ENCODE measurements around the gene KLK3. TPM values are rescaled to one million over a fixed set of nuclear protein-coding genes. Genes with fewer than 3 reads are reported as not detected.
"Not testable (repeated sequence)": the region's sequence is repeated elsewhere in the genome, so short reads cannot be mapped to it uniquely, and the experiment has no call there.

The KLK3 gene
- total RNA-seq, 1 donor from 2014 or later = not detected

GRCh38 chr19:50859849-50860248 is 5.1 kb downstream of the KLK3 start:
- intact Hi-C loops (cut with micrococcal nuclease) = no loop called here

- intact Hi-C loops (cut with micrococcal nuclease) = no loop called here
Observed at GRCh38 chr19:50861010-50861409, 6.3 kb downstream of the KLK3 start.

GRCh38 chr19:50861496-50862286 is 7.0 kb downstream of the KLK3 start:
- intact Hi-C loops (cut with micrococcal nuclease) = no loop called here

- intact Hi-C loops (cut with micrococcal nuclease) = no loop called here
Observed at GRCh38 chr19:50869479-50869878, 14.8 kb downstream of the KLK3 start.

- intact Hi-C loops (cut with micrococcal nuclease) = no loop called here
Observed at GRCh38 chr19:50870417-50871089, 15.8 kb downstream of the KLK3 start.

GRCh38 chr19:50873056-50873455 is 18.3 kb downstream of the KLK3 start, which contains the start of gene KLK2:
KLK2 (plus strand) TSS chr19:50873439; CDS start chr19:50873474, 35 bp downstream.
- intact Hi-C loops (cut with micrococcal nuclease) = no loop called here

- intact Hi-C loops (cut with micrococcal nuclease) = no loop called here
Observed at GRCh38 chr19:50874211-50874610, 19.5 kb downstream of the KLK3 start.

- intact Hi-C loops (cut with micrococcal nuclease) = no loop called here
Observed at GRCh38 chr19:50875795-50876422, 21.2 kb downstream of the KLK3 start.

GRCh38 chr19:50876456-50876855 is 21.7 kb downstream of the KLK3 start:
- intact Hi-C loops (cut with micrococcal nuclease) = no loop called here

GRCh38 chr19:50877338-50877737 is 22.6 kb downstream of the KLK3 start:
- intact Hi-C loops (cut with micrococcal nuclease) = no loop called here

GRCh38 chr19:50878851-50879250 is 24.1 kb downstream of the KLK3 start:
- intact Hi-C loops (cut with micrococcal nuclease) = no loop called here

GRCh38 chr19:50880241-50880640 is 25.5 kb downstream of the KLK3 start:
- intact Hi-C loops (cut with micrococcal nuclease) = no loop called here

- intact Hi-C loops (cut with micrococcal nuclease) = no loop called here
Observed at GRCh38 chr19:50882188-50882587, 27.5 kb downstream of the KLK3 start.

- intact Hi-C loops (cut with micrococcal nuclease) = no loop called here
Observed at GRCh38 chr19:50889638-50890037, 34.9 kb downstream of the KLK3 start.

- intact Hi-C loops (cut with micrococcal nuclease) = no loop called here
Observed at GRCh38 chr19:50890422-50891252, 35.9 kb downstream of the KLK3 start.

- intact Hi-C loops (cut with micrococcal nuclease) = no loop called here
Observed at GRCh38 chr19:50891253-50891625, 36.5 kb downstream of the KLK3 start.

- intact Hi-C loops (cut with micrococcal nuclease) = no loop called here
Observed at GRCh38 chr19:50893047-50893736, 38.5 kb downstream of the KLK3 start.

GRCh38 chr19:50894478-50895356 is 40.0 kb downstream of the KLK3 start:
- intact Hi-C loops (cut with micrococcal nuclease) = no loop called here

- intact Hi-C loops (cut with micrococcal nuclease) = not testable (repeated sequence)
Observed at GRCh38 chr19:50896089-50896590, 41.4 kb downstream of the KLK3 start.

All from T-helper 2 cell treated with Interferon-gamma antibody and Interleukin-4, amounts not matched to agents 100 ng/mL and 5 ng/mL, for 36 hours (primary cell).